Uterus (tissue), 2 donors: ENCODE results near the gene MCTP2.

Experiments
- POLR2A ChIP-seq, 2 donors: fragments of 450-650 bp; IDR thresholded peaks; one replicate each; pipeline ENCODE4 v1.6.1; 2016; ENCODE audit warnings: antibody characterized with exemption in 2 of 2, mild to moderate bottlenecking in 1 of 2, moderate library complexity in 1 of 2
- TF ChIP-seq, protein P1 (sequence below), 4 experiments: fragments of 200-600 bp in 2 of 4; fragments of 450-650 bp in 2 of 4; sonication (generic) in 2 of 4; IDR thresholded peaks; one replicate each; pipeline ENCODE4 v1.5.1; 2016 to 2019; ENCODE audit warnings: antibody characterized with exemption in 4 of 4, mild to moderate bottlenecking in 2 of 4, moderate library complexity in 1 of 4

DNA sequence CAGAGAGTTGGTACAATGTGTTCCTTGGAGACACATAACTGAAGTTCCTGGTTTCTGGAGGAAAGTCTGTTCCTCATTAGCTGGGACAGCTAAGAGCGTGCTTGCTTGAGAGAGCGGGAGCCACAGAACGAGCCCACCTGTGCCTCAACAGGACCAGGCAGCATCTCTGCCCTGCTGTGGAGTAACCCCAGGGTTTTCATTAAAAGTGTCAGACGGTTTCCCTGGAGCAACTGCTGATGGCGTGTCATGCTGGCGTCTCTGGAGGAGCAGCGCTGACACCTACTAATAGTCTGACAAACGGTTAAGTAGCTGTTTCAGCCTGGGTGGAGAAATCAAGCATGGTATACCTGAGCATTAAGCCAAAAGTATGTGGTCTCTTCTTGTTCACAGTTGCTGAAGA is 150.0 kb downstream of the MCTP2 start:
- TF ChIP-seq POLR2A (IDR thresholded peaks at IDR 0.05): no peak
- TF ChIP-seq, protein P1, sequence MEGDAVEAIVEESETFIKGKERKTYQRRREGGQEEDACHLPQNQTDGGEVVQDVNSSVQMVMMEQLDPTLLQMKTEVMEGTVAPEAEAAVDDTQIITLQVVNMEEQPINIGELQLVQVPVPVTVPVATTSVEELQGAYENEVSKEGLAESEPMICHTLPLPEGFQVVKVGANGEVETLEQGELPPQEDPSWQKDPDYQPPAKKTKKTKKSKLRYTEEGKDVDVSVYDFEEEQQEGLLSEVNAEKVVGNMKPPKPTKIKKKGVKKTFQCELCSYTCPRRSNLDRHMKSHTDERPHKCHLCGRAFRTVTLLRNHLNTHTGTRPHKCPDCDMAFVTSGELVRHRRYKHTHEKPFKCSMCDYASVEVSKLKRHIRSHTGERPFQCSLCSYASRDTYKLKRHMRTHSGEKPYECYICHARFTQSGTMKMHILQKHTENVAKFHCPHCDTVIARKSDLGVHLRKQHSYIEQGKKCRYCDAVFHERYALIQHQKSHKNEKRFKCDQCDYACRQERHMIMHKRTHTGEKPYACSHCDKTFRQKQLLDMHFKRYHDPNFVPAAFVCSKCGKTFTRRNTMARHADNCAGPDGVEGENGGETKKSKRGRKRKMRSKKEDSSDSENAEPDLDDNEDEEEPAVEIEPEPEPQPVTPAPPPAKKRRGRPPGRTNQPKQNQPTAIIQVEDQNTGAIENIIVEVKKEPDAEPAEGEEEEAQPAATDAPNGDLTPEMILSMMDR (IDR thresholded peaks at IDR 0.05): no peak
